ENCODE measurements around the gene L3MBTL2. TPM values are rescaled to one million over a fixed set of nuclear protein-coding genes. Genes with fewer than 3 reads are reported as not detected.
A peak's percentile ranks its signal among the peaks of the same experiment; 100 is the strongest.
"Not testable (repeated sequence)": the region's sequence is repeated elsewhere in the genome, so short reads cannot be mapped to it uniquely, and the experiment has no call there.

L3MBTL2 gene
- total and polyA plus RNA-seq, 11 donors = 7.3 to 25.7 (median 14.6) TPM

DNA sequence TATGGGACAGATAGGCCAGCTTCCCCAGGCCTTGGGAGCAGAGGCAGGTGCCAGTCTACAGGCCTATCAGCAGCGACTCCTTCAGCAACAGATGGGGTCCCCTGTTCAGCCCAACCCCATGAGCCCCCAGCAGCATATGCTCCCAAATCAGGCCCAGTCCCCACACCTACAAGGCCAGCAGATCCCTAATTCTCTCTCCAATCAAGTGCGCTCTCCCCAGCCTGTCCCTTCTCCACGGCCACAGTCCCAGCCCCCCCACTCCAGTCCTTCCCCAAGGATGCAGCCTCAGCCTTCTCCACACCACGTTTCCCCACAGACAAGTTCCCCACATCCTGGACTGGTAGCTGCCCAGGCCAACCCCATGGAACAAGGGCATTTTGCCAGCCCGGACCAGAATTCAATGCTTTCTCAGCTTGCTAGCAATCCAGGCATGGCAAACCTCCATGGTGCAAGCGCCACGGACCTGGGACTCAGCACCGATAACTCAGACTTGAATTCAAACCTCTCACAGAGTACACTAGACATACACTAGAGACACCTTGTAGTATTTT lies 26.6 kb upstream of the L3MBTL2 start:
- TF ChIP-seq, protein P1, sequence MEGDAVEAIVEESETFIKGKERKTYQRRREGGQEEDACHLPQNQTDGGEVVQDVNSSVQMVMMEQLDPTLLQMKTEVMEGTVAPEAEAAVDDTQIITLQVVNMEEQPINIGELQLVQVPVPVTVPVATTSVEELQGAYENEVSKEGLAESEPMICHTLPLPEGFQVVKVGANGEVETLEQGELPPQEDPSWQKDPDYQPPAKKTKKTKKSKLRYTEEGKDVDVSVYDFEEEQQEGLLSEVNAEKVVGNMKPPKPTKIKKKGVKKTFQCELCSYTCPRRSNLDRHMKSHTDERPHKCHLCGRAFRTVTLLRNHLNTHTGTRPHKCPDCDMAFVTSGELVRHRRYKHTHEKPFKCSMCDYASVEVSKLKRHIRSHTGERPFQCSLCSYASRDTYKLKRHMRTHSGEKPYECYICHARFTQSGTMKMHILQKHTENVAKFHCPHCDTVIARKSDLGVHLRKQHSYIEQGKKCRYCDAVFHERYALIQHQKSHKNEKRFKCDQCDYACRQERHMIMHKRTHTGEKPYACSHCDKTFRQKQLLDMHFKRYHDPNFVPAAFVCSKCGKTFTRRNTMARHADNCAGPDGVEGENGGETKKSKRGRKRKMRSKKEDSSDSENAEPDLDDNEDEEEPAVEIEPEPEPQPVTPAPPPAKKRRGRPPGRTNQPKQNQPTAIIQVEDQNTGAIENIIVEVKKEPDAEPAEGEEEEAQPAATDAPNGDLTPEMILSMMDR (IDR thresholded peaks at IDR 0.05) = no peak
- no peak for TF ChIP-seq POLR2A (IDR thresholded peaks at IDR 0.05)
- 59 to 68% (median 63%) methylated on average over 7 to 8 of the region's 8 CpGs for WGBS, 4 donors
- Histone ChIP-seq H3K27ac (no peak overlapping the region), H3K36me3 (peaks cover 2 to 71% (median 65%) of the 10 kb centered on the region in 9 donors), H3K9me3 (no peaks in the 10 kb centered on the region), H3K4me3 (no peak overlapping the region), H3K4me1 (peaks cover 0 to 20% (median 7%) of the 10 kb centered on the region in 12 donors), H3K27me3 (no peaks in the 10 kb centered on the region)
- ATAC-seq (peak in 3 of 4 donors; percentile 68 to 71 (median 70)), DNase-seq (peak; percentile 58 to 88 (median 71))
- intact Hi-C loops (cut with DNase I) = loop anchor here in 1 of 10 donors (10.0 kb wide), 2 partner anchors 64 to 86 kb away; no protein-coding TSS in a partner anchor

GRCh38 chr22:41180362-41180761 lies 24.8 kb upstream of the L3MBTL2 start:
- Histone ChIP-seq H3K4me1 (peaks cover 0 to 19% (median 6%) of the 10 kb centered on the region in 12 donors), H3K36me3 (peaks cover 2 to 53% (median 47%) of the 10 kb centered on the region in 9 donors)
- 93 to 97% (median 94%) methylated on average over 6 of the region's 6 CpGs for WGBS, 4 donors
- H3K9me3 ChIP-seq; ATAC-seq; H3K27ac ChIP-seq; H3K27me3 ChIP-seq; DNase-seq; intact Hi-C loops (cut with DNase I); H3K4me3 ChIP-seq: not testable (repeated sequence)

GRCh38 chr22:41180926-41181325 lies 24.2 kb upstream of the L3MBTL2 start:
- ATAC-seq (no peak), DNase-seq (no peak)
- TF ChIP-seq POLR2A (IDR thresholded peaks at IDR 0.05) = no peak
- TF ChIP-seq, protein P1 (IDR thresholded peaks at IDR 0.05) = no peak
- H3K27ac ChIP-seq = no peak overlapping the region
- H3K27me3 ChIP-seq = no peaks in the 10 kb centered on the region
- 70 to 76% (median 72%) methylated on average over 3 of the region's 3 CpGs for WGBS, 4 donors
- intact Hi-C loops (cut with DNase I) = no loop called here
- H3K4me3 ChIP-seq = no peak overlapping the region
- H3K4me1 ChIP-seq = peaks cover 0 to 14% (median under 1%) of the 10 kb centered on the region in 12 donors
- peaks cover 2 to 48% (median 41%) of the 10 kb centered on the region in 9 donors for H3K36me3 ChIP-seq
- H3K9me3 ChIP-seq = no peaks in the 10 kb centered on the region

- Histone ChIP-seq H3K4me3 (no peak overlapping the region), H3K9me3 (no peaks in the 10 kb centered on the region), H3K4me1 (peaks cover 0 to 13% (median 0%) of the 10 kb centered on the region in 12 donors), H3K36me3 (peaks cover 2 to 41% (median 34%) of the 10 kb centered on the region in 9 donors), H3K27ac (peak overlapping the region in 3 of 12 donors; percentile 9 to 50 (median 22)), H3K27me3 (no peaks in the 10 kb centered on the region)
- ATAC-seq (peak in 3 of 4 donors; percentile 22 to 35 (median 24)), DNase-seq (no peak)
- WGBS, 4 donors = 73 to 81% (median 75%) methylated on average over 15 of the region's 15 CpGs
- TF ChIP-seq, protein P1 (IDR thresholded peaks at IDR 0.05) = no peak
- no peak for TF ChIP-seq POLR2A (IDR thresholded peaks at IDR 0.05)
- intact Hi-C loops (cut with DNase I) = no loop called here
Observed at GRCh38 chr22:41181349-41182241, 23.5 kb upstream of the L3MBTL2 start.
